Measurements from ENCODE around the gene FOXO3.
A peak's percentile ranks its signal among the peaks of the same experiment; 100 is the strongest.

Gene FOXO3

DNA sequence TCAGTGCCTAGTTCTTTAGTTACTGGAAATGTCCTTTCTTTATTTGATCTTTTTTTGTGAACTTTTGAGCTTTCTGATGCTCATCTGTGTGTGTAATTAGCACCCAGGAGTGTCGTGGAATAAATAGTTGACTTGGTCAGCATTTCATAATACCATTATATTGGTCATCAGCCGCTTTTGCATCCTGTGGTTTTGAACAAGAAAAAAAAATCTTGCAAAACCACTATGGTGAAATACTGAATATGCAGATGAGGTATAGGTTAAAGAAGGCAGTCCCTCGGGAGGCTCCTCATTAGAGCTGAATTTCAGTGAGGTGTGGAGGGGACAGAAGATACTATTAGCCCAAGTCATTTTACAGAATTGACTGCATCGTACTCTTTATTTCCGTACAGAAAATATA, 90.1 kb downstream of the FOXO3 start:
- peak; percentile 86 for DNase-seq (ENCODE audit: low read depth)
- TF ChIP-seq, protein P1, sequence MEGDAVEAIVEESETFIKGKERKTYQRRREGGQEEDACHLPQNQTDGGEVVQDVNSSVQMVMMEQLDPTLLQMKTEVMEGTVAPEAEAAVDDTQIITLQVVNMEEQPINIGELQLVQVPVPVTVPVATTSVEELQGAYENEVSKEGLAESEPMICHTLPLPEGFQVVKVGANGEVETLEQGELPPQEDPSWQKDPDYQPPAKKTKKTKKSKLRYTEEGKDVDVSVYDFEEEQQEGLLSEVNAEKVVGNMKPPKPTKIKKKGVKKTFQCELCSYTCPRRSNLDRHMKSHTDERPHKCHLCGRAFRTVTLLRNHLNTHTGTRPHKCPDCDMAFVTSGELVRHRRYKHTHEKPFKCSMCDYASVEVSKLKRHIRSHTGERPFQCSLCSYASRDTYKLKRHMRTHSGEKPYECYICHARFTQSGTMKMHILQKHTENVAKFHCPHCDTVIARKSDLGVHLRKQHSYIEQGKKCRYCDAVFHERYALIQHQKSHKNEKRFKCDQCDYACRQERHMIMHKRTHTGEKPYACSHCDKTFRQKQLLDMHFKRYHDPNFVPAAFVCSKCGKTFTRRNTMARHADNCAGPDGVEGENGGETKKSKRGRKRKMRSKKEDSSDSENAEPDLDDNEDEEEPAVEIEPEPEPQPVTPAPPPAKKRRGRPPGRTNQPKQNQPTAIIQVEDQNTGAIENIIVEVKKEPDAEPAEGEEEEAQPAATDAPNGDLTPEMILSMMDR (IDR thresholded peaks at IDR 0.05; ENCODE audit: insufficient read depth, low read depth, low read length, missing control alignments): no peak
- no peak overlapping the region for H3K4me3 ChIP-seq (ENCODE audit: low read length)

GRCh38 chr6:108651340-108652227, 90.9 kb downstream of the FOXO3 start:
- DNase-seq (ENCODE audit: low read depth): peak; percentile 42
- H3K4me3 ChIP-seq (ENCODE audit: low read length): no peak overlapping the region
- TF ChIP-seq, protein P1 (IDR thresholded peaks at IDR 0.05; ENCODE audit: insufficient read depth, low read depth, low read length, missing control alignments): no peak

- TF ChIP-seq, protein P1 (IDR thresholded peaks at IDR 0.05; ENCODE audit: insufficient read depth, low read depth, low read length, missing control alignments): no peak
- DNase-seq (ENCODE audit: low read depth): no peak
- H3K4me3 ChIP-seq (ENCODE audit: low read length): no peak overlapping the region
Observed at GRCh38 chr6:108652375-108652774, 91.7 kb downstream of the FOXO3 start.

GRCh38 chr6:108653949-108654348, 93.2 kb downstream of the FOXO3 start:
- TF ChIP-seq, protein P1 (IDR thresholded peaks at IDR 0.05; ENCODE audit: insufficient read depth, low read depth, low read length, missing control alignments): no peak
- DNase-seq (ENCODE audit: low read depth): peak; percentile 42
- no peak overlapping the region for H3K4me3 ChIP-seq (ENCODE audit: low read length)

DNA sequence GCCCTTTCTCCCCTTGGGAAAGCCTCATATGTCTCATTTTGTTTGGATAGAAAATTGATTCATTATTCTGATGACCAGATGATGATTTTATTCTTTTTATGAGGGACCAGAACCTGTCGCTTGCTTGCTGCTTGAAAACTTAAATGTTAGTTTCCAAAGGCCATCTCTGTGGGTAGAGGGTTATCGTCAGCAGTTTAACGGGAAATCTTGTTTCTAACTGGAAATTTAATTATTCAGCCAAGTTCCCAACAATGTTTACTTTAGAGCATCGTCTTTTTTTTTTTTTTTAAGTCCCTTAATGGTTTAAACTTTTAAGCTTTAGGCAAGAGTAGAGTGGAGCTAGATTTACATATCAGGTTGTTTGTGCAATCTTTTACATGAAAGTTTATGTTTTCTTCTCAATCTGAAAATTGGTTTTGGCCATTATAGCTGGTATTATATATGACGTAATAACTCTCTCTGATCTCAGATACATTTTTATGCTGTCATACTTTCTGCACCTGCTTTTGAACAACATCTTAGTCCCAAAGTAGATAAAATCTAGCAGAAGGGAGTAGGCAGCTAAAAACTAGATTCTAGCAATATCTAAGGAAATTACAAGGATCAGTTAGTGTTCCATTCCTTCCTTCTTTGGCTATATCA, 93.9 kb downstream of the FOXO3 start:
- H3K4me3 ChIP-seq (ENCODE audit: low read length): no peak overlapping the region
- TF ChIP-seq, protein P1 (IDR thresholded peaks at IDR 0.05; ENCODE audit: insufficient read depth, low read depth, low read length, missing control alignments): no peak
- DNase-seq (ENCODE audit: low read depth): no peak

DNA sequence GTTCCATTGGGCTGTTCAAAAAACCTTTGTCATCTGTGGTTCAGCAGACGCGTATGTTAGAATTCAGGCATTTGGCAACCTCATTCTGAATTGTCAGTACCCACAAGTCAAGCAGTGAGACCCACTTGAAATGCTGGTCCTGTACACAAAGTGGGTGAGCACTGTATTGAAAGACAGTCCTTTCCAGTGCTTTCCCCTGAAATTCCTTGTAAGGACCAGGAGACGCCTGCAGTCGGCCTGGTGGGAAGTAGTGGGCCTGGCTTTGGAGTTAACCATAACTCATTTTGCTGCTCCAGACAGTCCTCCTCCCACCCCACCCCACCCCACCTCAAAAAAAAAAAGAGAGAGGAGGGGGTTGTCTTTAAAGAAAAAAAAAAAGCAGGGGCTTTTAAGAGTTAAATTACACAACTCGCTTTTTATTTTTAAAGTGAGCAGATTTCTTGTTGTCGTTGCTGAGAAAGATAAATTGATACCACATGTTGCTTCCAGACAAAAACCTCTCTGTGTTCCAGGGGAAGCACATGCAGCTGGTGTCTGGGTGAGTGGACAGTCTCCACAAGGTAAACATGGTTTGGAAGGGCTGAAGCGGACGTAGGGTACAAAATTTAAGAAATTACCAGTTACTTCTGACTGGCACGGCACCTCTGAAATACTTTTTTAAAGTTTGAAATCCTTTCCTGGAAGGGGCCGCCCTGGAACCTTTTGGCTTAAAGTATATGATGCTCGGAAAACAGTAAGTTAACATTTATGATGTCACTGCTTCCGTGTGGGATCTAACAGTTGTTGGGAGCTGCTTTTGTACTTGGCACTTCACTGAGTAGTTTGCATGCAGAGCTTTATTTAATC, 95.3 kb downstream of the FOXO3 start:
- H3K4me3 ChIP-seq (ENCODE audit: low read length): no peak overlapping the region
- DNase-seq (ENCODE audit: low read depth): no peak
- TF ChIP-seq, protein P1 (IDR thresholded peaks at IDR 0.05; ENCODE audit: insufficient read depth, low read depth, low read length, missing control alignments): no peak
